Activated CD4-positive, alpha-beta memory T cell treated with anti-CD3 and anti-CD28 coated beads, Interleukin-2, amount 10 ng/mL, durations not matched to agents 7 days and 5 days (primary cell): ENCODE measurements around the gene NBR1. TPM values are rescaled to one million over a fixed set of nuclear protein-coding genes. Genes with fewer than 3 reads are reported as not detected.
"Not testable (repeated sequence)": the region's sequence is repeated elsewhere in the genome, so short reads cannot be mapped to it uniquely, and the experiment has no call there.

Source experiments
- CTCF ChIA-PET: fragments of 350-600 bp; sonication (Branson Sonifier 250); formaldehyde crosslinking; loops from one replicate; lab custom pipeline; 2021; ENCODE audit warnings: antibody characterized with exemption, inconsistent platforms; lab: Charles Lee
- POLR2A ChIA-PET: fragments of 350-600 bp; sonication (Branson Sonifier 250); formaldehyde crosslinking; loops from one replicate; lab custom pipeline; 2021; ENCODE audit warnings: antibody characterized with exemption; lab: Charles Lee
- DNase-seq: peaks from one replicate; pipeline ENCODE4 v3.0.0-alpha.2; 2020
- H3K27ac Mint-ChIP-seq: one replicate; pipeline ENCODE4 v1.8.0; 2021; ENCODE audit warnings: mild to moderate bottlenecking, mixed read lengths
- H3K27me3 Mint-ChIP-seq: one replicate; pipeline ENCODE4 v1.8.0; 2021; ENCODE audit warnings: mixed read lengths
- H3K36me3 Mint-ChIP-seq: one replicate; pipeline ENCODE4 v1.8.0; 2021; ENCODE audit warnings: low read depth, mixed read lengths
- H3K4me1 Mint-ChIP-seq: one replicate; pipeline ENCODE4 v1.8.0; 2021; ENCODE audit warnings: mixed read lengths
- H3K4me3 Mint-ChIP-seq: one replicate; pipeline ENCODE4 v1.8.0; 2021; ENCODE audit warnings: mild to moderate bottlenecking, mixed read lengths
- H3K9me3 Mint-ChIP-seq: one replicate; pipeline ENCODE4 v1.8.0; 2021; ENCODE audit warnings: mixed read lengths
- total RNA-seq, 2 experiments: library from RNA; stranded (reverse); gene quantifications; one replicate each; pipeline ENCODE4 v1.2.3, GENCODE V29; 2021

NBR1 gene
- total RNA-seq, 2 experiments from 2014 or later: 68.1 to 69.8 TPM

DNA sequence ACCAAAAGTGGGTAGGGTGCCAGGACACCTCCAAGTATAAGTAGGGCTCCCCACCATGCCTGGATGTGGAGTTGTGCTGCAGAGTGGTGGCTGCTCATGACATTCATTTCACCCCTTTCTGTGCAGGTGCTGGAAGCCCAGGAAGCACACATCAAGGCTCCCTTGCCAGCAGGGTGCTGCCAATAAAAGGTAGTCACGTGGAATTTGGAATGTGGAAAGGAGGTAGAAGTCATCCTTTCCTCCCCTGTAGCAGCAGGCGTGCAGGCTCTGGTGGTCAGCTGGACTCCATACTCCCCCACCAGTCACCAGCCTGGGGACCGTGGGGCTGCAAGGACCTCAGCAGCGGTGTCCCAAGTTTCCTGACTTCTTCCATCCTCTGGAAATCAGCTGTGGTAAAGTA is 32.5 kb upstream of the NBR1 start:
- CTCF ChIA-PET: not testable (repeated sequence)
- POLR2A ChIA-PET: interaction anchor here (1.0 kb wide), 1 partner anchor 297 kb away, joined by 3 read pairs; no protein-coding TSS in a partner anchor

GRCh38 chr17:43140396-43141332 is 30.4 kb upstream of the NBR1 start:
- no peak for DNase-seq
- Mint-ChIP-seq H3K4me1 (peaks cover 10% of the 10 kb centered on the region), H3K27ac (no peak overlapping the region), H3K4me3 (no peak overlapping the region), H3K27me3 (no peaks in the 10 kb centered on the region), H3K9me3 (no peaks in the 10 kb centered on the region), H3K36me3 (peaks cover 2% of the 10 kb centered on the region)
- CTCF ChIA-PET: interaction anchor here (0.6 kb wide), 1 partner anchor 25 kb away, joined by 3 read pairs; no protein-coding TSS in a partner anchor
- POLR2A ChIA-PET: interaction anchor here (1.1 to 1.4 kb wide), 3 partner anchors 15 to 17 kb away, joined by 4 read pairs; partner anchors contain the start of gene BRCA1

More for the DNA sequence above, 32.5 kb upstream of the NBR1 start:
- H3K4me1 Mint-ChIP-seq: peaks cover 12% of the 10 kb centered on the region
- not testable (repeated sequence) for H3K27ac Mint-ChIP-seq, DNase-seq, H3K4me3 Mint-ChIP-seq, H3K9me3 Mint-ChIP-seq, H3K27me3 Mint-ChIP-seq
- H3K36me3 Mint-ChIP-seq: peaks cover 16% of the 10 kb centered on the region

DNA sequence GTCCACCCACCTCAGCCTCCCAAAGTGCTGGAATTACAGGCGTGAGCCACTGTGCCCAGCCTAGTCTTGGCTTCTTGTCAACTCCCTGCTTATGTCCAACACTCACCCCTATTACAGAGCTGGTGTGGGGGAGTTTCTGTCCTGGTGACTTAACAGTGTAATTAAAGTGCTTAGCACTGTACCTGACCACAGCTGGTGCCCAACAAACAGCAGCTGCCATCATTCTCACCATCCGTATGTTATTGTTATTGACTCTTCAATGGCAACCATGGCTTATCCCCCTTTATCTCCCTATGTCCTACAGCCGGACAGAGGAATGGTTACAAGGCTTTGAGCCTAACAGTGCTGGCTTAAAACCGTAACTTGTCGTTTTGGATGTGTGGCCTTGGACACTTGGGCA is 28.9 kb upstream of the NBR1 start:
- no peaks in the 10 kb centered on the region for H3K27me3 Mint-ChIP-seq
- no peaks in the 10 kb centered on the region for H3K9me3 Mint-ChIP-seq
- no peak for DNase-seq
- ChIA-PET CTCF (interaction anchor here (1.3 kb wide), 1 partner anchor 9 kb away, joined by 4 read pairs; no protein-coding TSS in a partner anchor), POLR2A (interaction anchor here (1.3 to 1.4 kb wide), 2 partner anchors 17 to 18 kb away, joined by 4 read pairs; partner anchors contain the start of gene BRCA1)
- H3K36me3 Mint-ChIP-seq: peaks cover 2% of the 10 kb centered on the region
- H3K4me1 Mint-ChIP-seq: no peaks in the 10 kb centered on the region
- H3K27ac Mint-ChIP-seq: no peak overlapping the region
- H3K4me3 Mint-ChIP-seq: no peak overlapping the region

DNA sequence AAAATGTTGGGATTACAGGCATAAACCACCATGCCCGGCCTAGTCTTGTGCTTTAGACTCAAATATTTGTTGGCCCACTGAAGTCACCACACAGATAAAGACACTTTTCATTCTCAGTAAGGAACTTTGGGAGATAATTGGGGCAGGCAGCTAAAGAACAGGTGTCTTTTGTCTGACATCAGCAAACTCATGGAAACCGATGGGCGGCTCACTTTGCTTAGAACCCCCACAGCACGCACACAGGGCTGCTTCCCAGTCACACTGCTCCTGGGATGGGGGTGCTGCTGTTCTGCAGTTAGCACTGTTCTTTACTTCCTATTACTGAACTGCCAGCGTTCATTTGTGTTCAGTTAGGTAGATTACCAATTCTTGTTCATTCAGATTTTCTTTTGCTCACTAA is 27.8 kb upstream of the NBR1 start:
- DNase-seq: no peak
- Mint-ChIP-seq H3K9me3 (no peaks in the 10 kb centered on the region), H3K4me3 (no peak overlapping the region), H3K27me3 (no peaks in the 10 kb centered on the region), H3K27ac (no peak overlapping the region), H3K4me1 (no peaks in the 10 kb centered on the region), H3K36me3 (peaks cover 2% of the 10 kb centered on the region)
- CTCF ChIA-PET: interaction anchor here (1.3 kb wide), 1 partner anchor 8 kb away, joined by 4 read pairs; no protein-coding TSS in a partner anchor
- POLR2A ChIA-PET: no interaction called here

GRCh38 chr17:43146649-43147048 is 24.4 kb upstream of the NBR1 start:
- H3K9me3 Mint-ChIP-seq: no peaks in the 10 kb centered on the region
- CTCF ChIA-PET: no interaction called here
- peaks cover 4% of the 10 kb centered on the region for H3K36me3 Mint-ChIP-seq
- no peaks in the 10 kb centered on the region for H3K4me1 Mint-ChIP-seq
- H3K27ac Mint-ChIP-seq: no peak overlapping the region
- POLR2A ChIA-PET: no interaction called here
- H3K4me3 Mint-ChIP-seq: no peak overlapping the region
- no peak for DNase-seq
- H3K27me3 Mint-ChIP-seq: no peaks in the 10 kb centered on the region

DNA sequence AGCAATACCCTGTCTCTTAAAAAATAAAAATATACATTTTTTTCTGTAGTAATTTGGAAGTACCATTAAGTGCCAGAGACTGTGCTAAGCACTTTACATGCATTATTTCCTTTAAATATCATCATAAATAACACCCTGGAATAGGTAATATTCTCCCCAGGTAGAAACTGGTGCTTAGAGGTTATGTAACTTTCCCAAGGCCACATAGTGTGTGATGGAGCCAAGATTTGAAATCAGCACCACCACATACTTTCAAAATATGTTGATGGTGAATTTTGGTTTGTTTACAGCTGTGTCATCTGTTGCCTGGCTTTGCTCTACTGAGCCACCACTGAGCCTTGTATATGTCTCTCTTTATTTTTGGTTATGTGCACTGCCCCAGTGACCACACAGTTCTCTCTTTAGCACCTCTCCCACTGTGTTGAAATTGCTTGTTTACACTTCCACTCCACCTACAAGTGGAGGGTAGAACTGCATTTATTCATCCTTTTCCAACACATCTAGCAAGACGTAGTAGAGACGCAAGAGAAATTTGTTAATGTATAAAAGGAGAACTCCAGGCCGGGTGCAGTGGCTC is 19.0 kb upstream of the NBR1 start:
- POLR2A ChIA-PET: no interaction called here
- Mint-ChIP-seq H3K4me1 (no peaks in the 10 kb centered on the region), H3K27ac (no peak overlapping the region)

GRCh38 chr17:43153197-43153835 is 17.7 kb upstream of the NBR1 start:
- DNase-seq, H3K9me3 Mint-ChIP-seq, H3K4me1 Mint-ChIP-seq, H3K27me3 Mint-ChIP-seq, H3K4me3 Mint-ChIP-seq, POLR2A ChIA-PET, H3K27ac Mint-ChIP-seq: not testable (repeated sequence)
- peaks cover 15% of the 10 kb centered on the region for H3K36me3 Mint-ChIP-seq
- CTCF ChIA-PET: interaction anchor here (0.6 kb wide), 1 partner anchor 280 kb away, joined by 3 read pairs; no protein-coding TSS in a partner anchor

More for the DNA sequence above, 19.0 kb upstream of the NBR1 start:
- DNase-seq: no peak
- CTCF ChIA-PET: interaction anchor here (1.3 kb wide), 1 partner anchor 9 kb away, joined by 4 read pairs; no protein-coding TSS in a partner anchor
- H3K4me3 Mint-ChIP-seq: no peak overlapping the region
- H3K9me3 Mint-ChIP-seq: peaks cover 7% of the 10 kb centered on the region
- H3K27me3 Mint-ChIP-seq: no peaks in the 10 kb centered on the region
- peaks cover 15% of the 10 kb centered on the region for H3K36me3 Mint-ChIP-seq

- POLR2A ChIA-PET: interaction anchor here (1.2 kb wide), 1 partner anchor 160 kb away, joined by 5 read pairs; no protein-coding TSS in a partner anchor
- H3K27me3 Mint-ChIP-seq: no peaks in the 10 kb centered on the region
- CTCF ChIA-PET: no interaction called here
Observed at GRCh38 chr17:43155666-43156065, 15.3 kb upstream of the NBR1 start.

GRCh38 chr17:43159232-43159631 is 11.8 kb upstream of the NBR1 start:
- H3K4me3 Mint-ChIP-seq: not testable (repeated sequence)

More at GRCh38 chr17:43155666-43156065, 15.3 kb upstream of the NBR1 start:
- Mint-ChIP-seq H3K36me3 (peaks cover 11% of the 10 kb centered on the region), H3K4me1 (no peaks in the 10 kb centered on the region), H3K27ac (no peak overlapping the region), H3K4me3 (no peak overlapping the region), H3K9me3 (peaks cover 7% of the 10 kb centered on the region)
- no peak for DNase-seq

GRCh38 chr17:43159957-43160356 is 11.1 kb upstream of the NBR1 start:
- H3K4me3 Mint-ChIP-seq, H3K27me3 Mint-ChIP-seq, POLR2A ChIA-PET, H3K27ac Mint-ChIP-seq, H3K4me1 Mint-ChIP-seq, H3K36me3 Mint-ChIP-seq, DNase-seq, H3K9me3 Mint-ChIP-seq: not testable (repeated sequence)
- CTCF ChIA-PET: interaction anchor here (0.6 kb wide), 1 partner anchor 150 kb away, joined by 3 read pairs; no protein-coding TSS in a partner anchor

More at GRCh38 chr17:43159232-43159631, 11.8 kb upstream of the NBR1 start:
- H3K9me3 Mint-ChIP-seq, H3K36me3 Mint-ChIP-seq, POLR2A ChIA-PET, H3K27ac Mint-ChIP-seq, H3K27me3 Mint-ChIP-seq, DNase-seq, H3K4me1 Mint-ChIP-seq: not testable (repeated sequence)
- CTCF ChIA-PET: interaction anchor here (0.6 kb wide), 1 partner anchor 151 kb away, joined by 3 read pairs; no protein-coding TSS in a partner anchor

GRCh38 chr17:43165971-43166370 is 5.0 kb upstream of the NBR1 start:
- CTCF ChIA-PET, H3K9me3 Mint-ChIP-seq, POLR2A ChIA-PET, H3K27ac Mint-ChIP-seq, H3K36me3 Mint-ChIP-seq, DNase-seq, H3K4me3 Mint-ChIP-seq, H3K27me3 Mint-ChIP-seq: not testable (repeated sequence)
- H3K4me1 Mint-ChIP-seq: peaks cover 12% of the 10 kb centered on the region

DNA sequence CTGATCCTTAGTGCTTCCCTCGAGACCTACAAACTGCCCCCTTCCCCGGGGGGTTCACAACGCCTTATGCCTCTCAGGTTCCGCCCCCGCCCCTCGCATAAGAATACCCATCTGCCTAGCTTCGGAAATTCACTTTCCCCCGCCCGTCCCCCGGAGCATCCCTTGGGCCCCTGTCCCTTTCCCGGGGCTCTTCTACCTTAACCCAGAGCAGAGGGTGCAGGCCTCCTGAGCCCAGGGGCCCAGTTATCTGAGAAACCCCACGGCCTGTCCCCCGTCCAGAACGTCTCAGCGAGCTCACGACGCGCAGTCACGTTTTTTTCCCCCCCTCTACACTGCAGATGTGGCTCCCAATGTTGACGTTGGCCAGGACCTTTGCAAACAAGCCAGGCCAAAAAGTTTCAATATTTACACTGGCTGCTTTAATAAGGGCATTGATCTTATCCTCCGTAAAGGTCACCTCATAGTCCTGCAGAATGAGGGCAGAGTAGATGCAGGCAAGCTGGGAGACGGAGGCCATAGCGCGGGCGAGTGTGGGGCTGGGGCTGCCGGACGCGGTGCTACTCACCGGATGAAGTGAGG is 1.4 kb upstream of the NBR1 start:
- H3K9me3 Mint-ChIP-seq: no peaks in the 10 kb centered on the region
- DNase-seq: no peak
- ChIA-PET POLR2A (interaction anchor here (1.3 to 6.1 kb wide), 6 partner anchors 42 to 198 kb away, joined by 3 to 105 read pairs (median 12); partner anchors contain the start of genes BRCA1, RPL27 and TMEM106A), CTCF (interaction anchor here (1.0 to 1.2 kb wide), 2 partner anchors 9 to 145 kb away, joined by 3 read pairs; no protein-coding TSS in a partner anchor)
- H3K27ac Mint-ChIP-seq: no peak overlapping the region
- H3K27me3 Mint-ChIP-seq: no peaks in the 10 kb centered on the region
- peaks cover 30% of the 10 kb centered on the region for H3K4me1 Mint-ChIP-seq
- H3K4me3 Mint-ChIP-seq: no peak overlapping the region
- H3K36me3 Mint-ChIP-seq: peaks cover 11% of the 10 kb centered on the region
